NCI-H2227 (cell line): Measurements from ENCODE around the gene TTK.
"Not testable (repeated sequence)": the region's sequence is repeated elsewhere in the genome, so short reads cannot be mapped to it uniquely, and the experiment has no call there.

Experiments used
- DNase-seq: peaks from one replicate; lab custom pipeline; 2025; ENCODE audit not compliant: unreplicated experiment; lab: John Stamatoyannopoulos, UW

Gene TTK

DNA sequence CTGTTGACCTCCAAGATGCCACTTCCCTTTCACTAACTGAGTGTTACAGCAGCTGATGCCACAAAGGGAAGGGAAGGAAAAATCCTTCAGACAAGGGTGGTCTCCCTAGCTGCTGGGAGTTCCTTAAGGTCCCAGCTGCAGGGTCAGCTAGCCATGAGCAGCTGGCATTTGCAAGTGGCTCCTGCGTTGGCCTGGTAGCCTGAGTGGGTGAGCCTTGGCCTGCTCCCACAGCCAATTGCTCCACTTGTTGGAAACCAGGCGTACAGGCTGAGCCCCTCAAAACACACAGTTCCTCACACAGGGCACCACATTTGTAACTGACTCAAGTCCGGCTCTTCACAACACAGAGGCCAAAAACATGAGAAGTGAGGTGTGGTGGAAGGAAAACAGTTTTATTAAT, 16.7 kb downstream of the TTK start:
- no peak for DNase-seq

DNA sequence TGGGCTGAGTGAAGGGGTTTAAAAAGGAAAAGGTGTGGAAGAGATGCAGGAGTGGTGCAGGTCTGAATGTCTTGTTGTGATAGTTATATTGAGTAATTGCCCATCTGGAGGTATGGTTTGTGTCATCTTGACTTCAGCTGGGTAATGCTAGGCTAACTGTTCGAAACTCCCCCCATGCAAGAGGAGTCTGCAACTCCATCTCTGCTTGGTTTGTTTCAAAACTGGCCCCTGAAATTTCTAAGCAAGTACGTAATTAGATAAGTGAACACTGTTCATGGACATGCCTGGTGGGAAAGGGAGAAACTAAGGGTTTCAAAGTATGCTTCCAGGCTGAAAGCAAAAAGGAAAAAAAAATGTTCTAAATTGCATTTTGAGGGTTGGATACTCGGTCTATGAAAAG, 17.1 kb downstream of the TTK start:
- DNase-seq = no peak

DNA sequence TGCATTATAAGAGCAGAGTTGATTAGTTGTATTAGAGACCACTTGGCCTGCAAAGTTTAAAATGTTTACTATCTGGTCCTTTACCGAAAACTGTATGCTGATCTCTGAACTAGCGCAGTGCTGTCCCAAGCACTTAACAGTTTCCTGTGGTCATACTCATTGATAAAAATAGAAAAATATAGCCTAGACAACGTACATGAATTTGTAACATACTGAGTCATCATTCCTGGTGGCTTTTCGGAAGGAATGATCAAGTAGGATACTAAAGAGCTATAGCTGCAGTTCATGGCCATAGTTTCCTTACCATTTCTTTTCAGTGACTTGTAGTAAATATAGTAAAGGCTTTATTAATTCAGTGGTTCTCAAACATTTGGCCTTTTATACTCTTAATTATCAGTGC, 18.4 kb downstream of the TTK start:
- DNase-seq = no peak

DNA sequence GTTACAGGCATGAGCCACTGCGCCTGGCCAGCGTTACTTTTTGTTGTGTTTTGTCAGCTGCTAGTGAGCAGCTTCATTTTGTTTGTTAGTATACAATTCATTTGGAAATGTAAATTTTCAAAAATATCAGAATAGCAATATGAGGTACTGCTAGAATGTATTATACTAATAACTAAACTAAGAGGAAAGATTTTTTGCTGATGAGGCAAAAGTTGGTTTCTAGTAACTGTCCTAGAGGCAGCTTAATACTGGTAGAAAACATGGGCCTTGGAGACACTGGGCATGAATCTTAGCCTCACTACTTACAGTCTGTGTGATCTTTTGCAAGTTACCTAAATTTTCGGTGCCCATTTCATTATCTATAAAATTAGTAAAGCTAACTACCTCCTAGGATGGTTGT, 24.1 kb downstream of the TTK start:
- DNase-seq = no peak

DNA sequence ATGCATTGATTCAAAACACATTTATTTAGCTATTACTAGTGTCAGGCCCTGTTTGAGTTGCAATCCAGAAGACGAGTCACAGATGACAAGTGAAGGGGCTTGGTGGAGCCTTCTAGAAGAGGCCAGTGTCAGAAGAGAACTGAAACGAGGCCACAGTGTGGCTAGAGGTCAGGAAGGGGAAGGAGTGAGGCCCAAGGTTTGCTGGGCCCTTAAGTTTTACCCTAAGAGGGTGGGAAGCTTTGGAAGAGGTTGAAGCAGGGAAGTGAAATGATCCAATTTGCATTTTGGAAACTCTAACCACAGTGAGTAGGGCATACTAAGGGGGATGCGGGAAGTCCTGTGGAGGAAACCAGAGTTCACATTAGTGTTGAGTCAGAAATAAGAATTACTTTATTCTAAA, 25.0 kb downstream of the TTK start:
- no peak for DNase-seq

DNA sequence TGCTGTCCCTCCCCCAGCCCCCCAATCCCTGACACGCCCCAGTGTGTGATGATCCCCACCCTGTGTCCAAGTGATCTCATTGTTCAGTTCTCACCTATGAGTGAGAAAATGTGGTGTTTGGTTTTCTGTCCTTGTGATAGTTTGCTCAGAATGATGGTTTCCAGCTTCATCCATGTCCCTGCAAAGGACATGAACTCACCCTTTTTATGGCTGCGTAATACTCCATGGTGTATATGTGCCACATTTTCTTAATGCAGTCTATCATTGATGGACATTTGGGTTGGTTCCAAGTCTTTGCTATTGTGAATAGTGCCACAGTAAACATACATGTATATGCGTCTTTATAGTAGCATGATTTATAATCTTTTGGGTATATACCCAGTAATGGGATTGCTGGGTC, 43.8 kb downstream of the TTK start:
- DNase-seq = not testable (repeated sequence)

DNA sequence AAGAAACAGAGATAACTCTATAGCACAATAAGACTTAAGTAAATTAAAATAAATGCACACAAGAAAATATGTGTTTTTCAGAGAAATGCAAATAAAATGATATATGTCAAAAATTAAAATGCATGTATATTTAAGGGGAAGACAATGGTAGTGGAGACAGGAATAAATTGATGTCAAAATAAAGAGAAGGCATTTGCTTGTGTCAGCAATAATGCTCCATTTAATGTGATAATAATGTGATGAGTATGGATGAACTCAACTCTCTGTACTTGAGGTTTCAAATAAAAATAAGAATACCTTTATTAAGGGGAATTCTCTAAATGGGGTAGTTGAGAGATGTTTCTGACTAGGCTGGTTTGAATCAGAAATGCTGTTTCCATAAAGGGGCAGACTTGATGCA, 56.3 kb downstream of the TTK start:
- no peak for DNase-seq

DNA sequence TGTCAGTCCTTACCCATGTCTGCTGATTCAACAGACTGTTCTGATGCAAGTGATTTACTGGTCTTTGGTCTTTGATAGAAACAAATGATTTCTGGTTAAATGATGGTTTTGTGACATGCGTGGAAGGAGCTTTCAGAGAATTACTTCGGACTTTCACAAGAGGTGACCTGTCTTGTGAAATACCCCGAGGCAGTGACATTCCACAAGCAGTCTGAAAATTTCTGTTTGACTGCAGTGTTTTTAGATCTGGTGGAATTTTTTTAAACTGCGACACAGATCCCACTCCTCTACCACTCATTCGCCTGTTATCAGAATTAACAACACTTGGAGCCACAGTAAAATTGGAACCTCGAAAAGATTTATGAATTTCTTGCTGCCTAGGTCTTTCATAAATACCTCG, 63.7 kb downstream of the TTK start:
- DNase-seq = not testable (repeated sequence)

DNA sequence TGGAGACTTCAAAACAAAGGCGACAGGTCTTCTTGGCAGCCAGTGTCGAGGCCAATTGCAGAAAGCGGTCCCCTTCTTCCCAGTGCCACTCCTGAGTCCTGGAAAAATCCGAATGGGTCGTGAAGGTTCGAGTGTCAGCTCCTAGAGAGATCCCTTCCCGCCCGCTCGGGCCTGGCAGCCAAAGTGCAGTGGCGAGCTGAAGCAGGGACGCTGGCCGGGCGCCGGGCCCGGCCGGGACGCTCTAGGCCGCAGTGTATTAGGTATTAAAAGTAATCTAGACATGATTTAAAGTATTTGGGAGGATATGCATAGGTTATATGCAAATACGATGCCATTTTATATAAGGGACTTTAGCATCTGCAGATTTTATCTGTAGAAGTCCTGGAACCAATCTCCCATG, 66.0 kb downstream of the TTK start:
- DNase-seq = not testable (repeated sequence)

DNA sequence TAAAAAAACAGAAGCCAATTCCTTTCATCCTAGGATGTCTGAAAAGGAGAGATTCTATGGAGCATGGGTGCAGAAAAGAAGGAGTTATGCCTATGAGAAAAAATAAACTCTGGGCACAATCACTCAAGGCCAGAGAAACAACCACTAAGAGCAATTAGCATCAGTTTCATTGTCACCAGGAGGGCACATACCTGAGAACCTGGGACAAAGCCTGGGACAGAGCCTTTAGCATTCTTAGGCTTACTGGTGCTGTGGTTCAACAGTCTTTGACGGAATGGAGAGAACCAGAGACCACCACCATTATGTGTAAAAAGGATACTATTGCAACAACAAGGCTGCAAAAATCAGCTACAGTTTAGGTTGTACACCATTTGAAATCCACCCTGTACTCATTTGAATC, 72.6 kb downstream of the TTK start:
- no peak for DNase-seq

DNA sequence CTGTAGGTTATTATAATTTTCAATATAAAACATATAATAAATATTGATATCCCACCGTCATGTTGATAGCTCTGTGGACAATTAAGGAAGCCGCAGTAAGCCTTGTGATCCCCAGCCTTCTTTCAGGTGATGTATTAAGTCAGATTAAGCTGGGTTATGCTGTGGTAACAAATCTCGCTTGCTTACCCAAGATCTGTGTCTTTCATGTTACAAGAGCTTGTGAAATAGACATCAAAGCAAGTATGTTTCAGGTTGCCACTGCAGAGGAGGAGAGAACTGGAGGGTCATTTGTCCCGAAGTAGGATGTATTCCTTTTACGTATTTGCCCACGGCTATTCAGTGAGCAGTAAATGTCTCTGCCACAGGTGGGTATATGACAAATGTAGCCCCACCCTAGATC, 84.2 kb downstream of the TTK start:
- DNase-seq = no peak

DNA sequence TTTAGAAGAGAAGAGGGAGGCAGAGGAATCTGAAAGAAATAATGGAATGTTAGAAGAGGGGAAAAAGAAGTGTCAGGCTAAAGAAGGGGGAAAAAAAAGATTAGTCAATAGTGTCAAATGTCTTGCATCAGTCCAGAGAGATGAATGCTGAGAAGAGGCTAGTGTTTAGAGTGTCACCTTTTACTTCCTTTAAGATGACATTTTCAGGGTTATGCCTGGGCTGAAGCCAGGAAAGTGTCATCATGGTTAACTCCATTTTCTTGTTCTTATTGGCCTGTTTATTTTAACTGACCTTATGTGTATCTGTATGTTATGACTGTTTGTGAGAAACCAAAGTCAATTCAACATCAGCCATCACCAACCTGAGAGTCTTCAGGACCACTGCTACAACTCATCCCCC, 87.1 kb downstream of the TTK start:
- DNase-seq = no peak
